Activated T-cell treated with anti-CD3 and anti-CD28 coated beads for 48 hours (primary cell): Measurements from ENCODE around the gene WWOX.
"Not testable (repeated sequence)": the region's sequence is repeated elsewhere in the genome, so short reads cannot be mapped to it uniquely, and the experiment has no call there.

Experiments
- DNase-seq: peaks from one replicate; pipeline ENCODE4 v3.0.0-alpha.2; 2020; ENCODE audit warnings: low read depth

WWOX gene

GRCh38 chr16:79026117-79026516 lies 926.7 kb downstream of the WWOX start:
- DNase-seq: no peak

- DNase-seq: no peak
These were observed 937.1 kb downstream of the WWOX start for GRCh38 chr16:79036541-79036940.

- no peak for DNase-seq
These were observed 938.3 kb downstream of the WWOX start for GRCh38 chr16:79037521-79038373.

GRCh38 chr16:79041206-79041605 lies 941.8 kb downstream of the WWOX start:
- DNase-seq: no peak

GRCh38 chr16:79042141-79042540 lies 942.7 kb downstream of the WWOX start:
- no peak for DNase-seq

GRCh38 chr16:79042886-79043285 lies 943.4 kb downstream of the WWOX start:
- no peak for DNase-seq

- DNase-seq: no peak
These were observed 945.7 kb downstream of the WWOX start for GRCh38 chr16:79045191-79045590.

GRCh38 chr16:79047337-79047736 lies 947.9 kb downstream of the WWOX start:
- no peak for DNase-seq

GRCh38 chr16:79049040-79049439 lies 949.6 kb downstream of the WWOX start:
- DNase-seq: no peak

- no peak for DNase-seq
These were observed 950.6 kb downstream of the WWOX start for GRCh38 chr16:79050063-79050462.

GRCh38 chr16:79051313-79051712 lies 951.9 kb downstream of the WWOX start:
- no peak for DNase-seq

GRCh38 chr16:79052198-79052597 lies 952.7 kb downstream of the WWOX start:
- not testable (repeated sequence) for DNase-seq

- DNase-seq: no peak
These were observed 954.1 kb downstream of the WWOX start for GRCh38 chr16:79053577-79053976.

- DNase-seq: no peak
These were observed 954.9 kb downstream of the WWOX start for GRCh38 chr16:79054211-79054984.

- no peak for DNase-seq
These were observed 956.0 kb downstream of the WWOX start for GRCh38 chr16:79055251-79055970.

GRCh38 chr16:79061181-79061580 lies 961.7 kb downstream of the WWOX start:
- DNase-seq: no peak

- no peak for DNase-seq
These were observed 962.9 kb downstream of the WWOX start for GRCh38 chr16:79062336-79062735.

GRCh38 chr16:79062821-79063220 lies 963.4 kb downstream of the WWOX start:
- no peak for DNase-seq

- no peak for DNase-seq
These were observed 965.0 kb downstream of the WWOX start for GRCh38 chr16:79064256-79064972.

- no peak for DNase-seq
These were observed 967.1 kb downstream of the WWOX start for GRCh38 chr16:79066561-79066960.

GRCh38 chr16:79067600-79067999 lies 968.1 kb downstream of the WWOX start:
- no peak for DNase-seq

- no peak for DNase-seq
These were observed 969.7 kb downstream of the WWOX start for GRCh38 chr16:79069121-79069520.
